GM12874 (cell line): ENCODE data around the gene GNAL.

Experiments
- TF ChIP-seq, protein P1 (sequence below): IDR thresholded peaks from 2 replicates; pipeline ENCODE4 v1.5.1; 2011; ENCODE audit warnings: low read depth, mild to moderate bottlenecking, control low read depth, low read length, moderate library complexity; ENCODE audit not compliant: insufficient read depth

GNAL gene

DNA sequence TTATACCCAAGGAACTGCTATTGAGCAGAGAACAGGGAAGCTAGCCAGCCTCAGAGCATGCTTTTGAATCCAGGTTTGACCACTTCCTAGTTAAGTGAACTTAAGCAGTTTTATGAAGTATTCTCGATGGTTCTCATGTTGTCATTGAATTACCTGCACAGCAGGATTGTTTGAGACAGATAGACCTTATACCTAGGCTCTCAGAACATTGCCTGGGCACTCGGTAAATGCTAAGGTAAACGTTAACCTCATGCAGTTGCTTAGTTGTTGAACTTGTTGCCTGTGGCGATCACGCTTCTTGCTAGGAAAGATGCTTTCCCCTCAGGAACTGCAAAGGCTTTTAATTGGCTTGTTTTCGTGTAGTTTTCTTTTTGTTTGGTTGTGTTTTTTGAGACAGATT lies 128.2 kb downstream of the GNAL start:
- TF ChIP-seq, protein P1, sequence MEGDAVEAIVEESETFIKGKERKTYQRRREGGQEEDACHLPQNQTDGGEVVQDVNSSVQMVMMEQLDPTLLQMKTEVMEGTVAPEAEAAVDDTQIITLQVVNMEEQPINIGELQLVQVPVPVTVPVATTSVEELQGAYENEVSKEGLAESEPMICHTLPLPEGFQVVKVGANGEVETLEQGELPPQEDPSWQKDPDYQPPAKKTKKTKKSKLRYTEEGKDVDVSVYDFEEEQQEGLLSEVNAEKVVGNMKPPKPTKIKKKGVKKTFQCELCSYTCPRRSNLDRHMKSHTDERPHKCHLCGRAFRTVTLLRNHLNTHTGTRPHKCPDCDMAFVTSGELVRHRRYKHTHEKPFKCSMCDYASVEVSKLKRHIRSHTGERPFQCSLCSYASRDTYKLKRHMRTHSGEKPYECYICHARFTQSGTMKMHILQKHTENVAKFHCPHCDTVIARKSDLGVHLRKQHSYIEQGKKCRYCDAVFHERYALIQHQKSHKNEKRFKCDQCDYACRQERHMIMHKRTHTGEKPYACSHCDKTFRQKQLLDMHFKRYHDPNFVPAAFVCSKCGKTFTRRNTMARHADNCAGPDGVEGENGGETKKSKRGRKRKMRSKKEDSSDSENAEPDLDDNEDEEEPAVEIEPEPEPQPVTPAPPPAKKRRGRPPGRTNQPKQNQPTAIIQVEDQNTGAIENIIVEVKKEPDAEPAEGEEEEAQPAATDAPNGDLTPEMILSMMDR = no peak

DNA sequence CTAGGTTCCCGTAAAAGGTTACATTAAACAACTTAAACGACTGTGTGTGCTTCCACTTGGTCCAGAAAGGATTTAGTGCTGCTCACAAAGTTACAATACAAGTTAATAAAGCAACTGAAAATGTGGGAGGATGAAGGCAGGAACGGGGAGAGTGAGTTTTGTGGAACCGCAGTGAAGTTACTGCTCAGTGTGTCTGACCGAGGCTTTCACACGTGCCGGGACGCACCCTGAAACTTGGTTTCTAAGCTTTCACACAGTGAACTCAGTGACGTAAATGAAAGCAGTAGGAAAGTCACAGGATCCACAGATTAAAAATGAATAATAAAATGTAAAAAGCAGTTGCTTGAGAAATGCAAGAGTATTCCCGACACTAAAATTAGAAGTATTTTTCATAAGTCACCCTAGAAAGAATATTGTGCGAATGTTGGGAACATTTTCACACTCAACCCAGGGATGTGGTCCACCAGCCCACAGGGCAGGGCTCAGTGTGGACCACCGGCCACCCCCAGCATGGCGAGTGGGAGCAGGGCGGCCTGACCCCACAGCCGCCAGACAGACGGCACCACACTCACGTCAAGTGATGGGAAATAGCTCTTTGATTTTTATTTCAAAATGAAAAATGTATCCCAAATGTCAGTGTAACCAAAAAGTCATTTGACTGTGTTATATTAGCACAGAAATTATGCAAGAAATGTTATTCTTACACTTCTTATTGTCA lies 129.6 kb downstream of the GNAL start:
- TF ChIP-seq, protein P1 = no peak

DNA sequence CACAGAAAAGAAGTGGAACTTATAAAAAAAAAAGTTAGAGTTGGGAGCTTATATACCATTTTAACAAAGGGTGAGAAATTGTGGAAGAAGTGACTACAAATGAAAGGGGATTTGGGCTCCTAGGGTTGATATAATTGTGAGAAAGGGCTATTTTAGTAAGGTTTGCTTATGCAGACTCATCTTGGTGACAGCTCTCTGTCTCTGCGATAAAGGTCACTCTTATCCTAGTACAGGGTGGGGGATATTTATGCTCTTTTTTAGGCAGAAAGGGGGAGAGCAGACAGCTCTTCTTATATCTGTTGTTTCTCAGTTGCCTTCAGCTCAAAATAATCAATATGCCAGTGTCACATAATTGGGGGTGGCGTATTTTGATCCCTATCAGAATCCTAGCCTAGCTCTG lies 130.9 kb downstream of the GNAL start:
- TF ChIP-seq, protein P1 = no peak

DNA sequence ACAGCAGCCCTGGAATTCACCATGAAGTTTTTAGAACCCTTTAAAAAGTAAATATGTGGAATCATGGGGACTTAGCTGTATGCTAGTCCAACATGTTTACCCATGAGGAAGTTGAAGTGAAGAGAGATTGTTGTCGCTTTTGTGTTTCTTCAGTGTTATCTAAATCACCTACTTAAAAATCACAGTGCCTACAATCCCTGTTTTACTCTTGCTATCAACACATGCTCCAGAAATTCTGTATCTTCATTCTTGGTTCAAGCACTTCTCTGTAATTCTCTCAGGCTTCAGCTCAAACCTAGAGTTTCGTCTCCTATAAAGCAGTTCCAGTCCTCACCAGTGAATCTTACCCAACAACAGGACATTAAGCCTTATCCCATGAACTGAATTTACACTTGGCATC lies 131.6 kb downstream of the GNAL start:
- TF ChIP-seq, protein P1 = no peak

DNA sequence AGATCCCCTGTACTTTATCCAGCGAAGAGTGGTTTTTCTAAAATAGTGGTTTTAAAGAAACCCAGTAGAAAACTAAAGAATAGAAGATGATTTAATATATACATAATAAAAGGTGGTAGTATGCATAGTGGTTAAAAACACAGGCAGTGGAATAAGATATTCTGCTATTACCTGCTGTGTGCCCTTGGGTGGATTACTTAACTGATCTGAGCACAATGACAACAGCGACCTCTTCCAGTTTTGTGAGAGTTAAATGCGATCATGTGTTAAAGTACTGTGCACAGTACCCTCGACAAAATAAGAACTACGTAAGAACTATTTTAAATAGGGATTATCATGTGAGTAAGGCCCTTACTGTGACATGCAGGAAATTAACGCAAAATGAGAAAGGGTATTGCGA lies 132.1 kb downstream of the GNAL start:
- TF ChIP-seq, protein P1 = no peak

DNA sequence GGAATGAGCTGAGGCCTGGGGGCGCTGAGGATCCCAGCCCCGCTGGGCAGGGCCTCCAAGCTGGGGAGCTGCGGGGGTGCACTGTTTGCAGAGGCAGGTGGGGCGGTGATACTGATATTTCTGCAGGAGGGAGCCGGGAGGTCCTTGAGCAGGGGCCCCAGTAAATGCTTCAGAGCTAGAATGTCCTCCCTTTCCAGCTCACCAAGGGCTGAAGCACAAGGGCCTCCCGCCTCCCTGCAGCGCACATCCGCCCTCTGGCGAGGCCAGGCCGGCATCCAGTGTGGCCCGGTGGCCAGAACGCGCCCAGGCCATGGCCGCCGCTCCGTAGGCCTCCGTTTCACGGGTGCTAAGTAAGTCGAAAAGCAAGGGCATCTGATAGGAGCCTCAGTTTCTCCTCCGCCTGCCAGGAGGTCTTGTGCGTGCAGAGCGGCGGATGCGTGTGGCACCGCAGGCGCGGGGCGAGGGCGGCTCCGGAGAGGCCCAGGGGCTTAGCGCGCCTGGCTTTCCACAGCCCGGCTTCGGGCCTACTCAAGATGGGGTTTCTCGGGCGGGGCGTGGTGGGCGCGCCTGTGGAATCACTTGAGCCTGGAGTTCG lies 132.7 kb downstream of the GNAL start:
- TF ChIP-seq, protein P1 = no peak

DNA sequence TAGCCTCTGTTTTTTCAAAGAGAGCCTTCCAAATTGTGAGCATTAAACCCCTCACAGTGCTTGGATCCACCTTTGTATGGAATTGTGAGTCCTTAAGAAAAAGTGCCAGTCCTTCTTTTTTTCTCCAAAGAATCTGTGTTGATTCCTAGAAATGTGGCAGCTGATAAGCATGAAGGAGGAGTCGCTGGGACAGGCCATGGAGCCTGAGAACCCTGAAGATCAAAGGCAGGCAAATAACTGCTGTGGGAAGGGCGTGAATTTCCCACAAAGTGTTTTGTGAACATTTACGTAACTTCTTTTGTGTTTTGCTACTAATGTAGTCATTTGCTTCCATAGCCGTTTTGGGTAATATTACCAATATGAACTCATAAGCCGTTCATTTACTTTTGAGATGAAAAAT lies 134.5 kb downstream of the GNAL start:
- TF ChIP-seq, protein P1 = no peak
